K562 (cell line): Measurements from ENCODE around the gene BFSP1. TPM values are rescaled to one million over a fixed set of nuclear protein-coding genes. Genes with fewer than 3 reads are reported as not detected.

Experiments used
- ATAC-seq: fragments of 200-7000 bp; cut with Tn5 transposase; 3 replicates; pipeline ENCODE4 v1.9.1; 2020; ENCODE audit warnings: moderate library complexity
- BruUV-seq: library from RNA; stranded (reverse); fragments of 400-500 nt; replicated peaks from 2 replicates; lab custom pipeline; 2021; lab: Mats Ljungman, UMichigan
- CTCF ChIA-PET: fragments of 300-600 bp; formaldehyde crosslinking; extraction: SDS; loops from one replicate; lab custom pipeline; 2021; ENCODE audit warnings: low intra/inter-chr PET ratio; lab: Yijun Ruan, JAX
- POLR2A ChIA-PET: fragments of 300-600, 350-650 bp; sonication (Branson Sonifier 250); formaldehyde crosslinking; extraction: SDS; loops from one replicate; lab custom pipeline; 2021; ENCODE audit warnings: antibody characterized with exemption, inconsistent platforms; lab: Yijun Ruan, JAX
- DNase-seq, 4 experiments: peaks; one replicate each; pipeline versions ENCODE4 v3.0.0 to v3.0.0-alpha.2; 2011 to 2018; ENCODE audit warnings: low spot score in 3 of 4, mixed read lengths in 3 of 4; ENCODE audit errors: extremely low read depth in 1 of 4
- FAIRE-seq: peaks from 2 replicates; lab custom pipeline; 2011; peaks lifted over from hg19 to GRCh38; lab: Jason Lieb, UNC
- H2AFZ ChIP-seq: 2 replicates; pipeline ENCODE4 v1.6.0; 2011; ENCODE audit warnings: low read depth, low read length, control low read depth, inconsistent platforms
- H3K27ac ChIP-seq: fragments of 200-600 bp; 3 replicates; pipeline ENCODE4 v1.8.0; 2011; ENCODE audit warnings: low read depth, mild to moderate bottlenecking, control low read depth, inconsistent platforms, low read length, moderate library complexity, mixed read lengths; ENCODE audit errors: extremely low read depth
- H3K27me3 ChIP-seq, 2 experiments: fragments of 300-600 bp in 1 of 2; 2 replicates in 1 of 2; 3 replicates in 1 of 2; pipeline versions ENCODE4 v1.6.0 to v1.8.0; 2011; ENCODE audit warnings: inconsistent platforms in 2 of 2, low read length in 2 of 2, mild to moderate bottlenecking in 1 of 2, mixed read lengths in 1 of 2, moderate library complexity in 1 of 2; ENCODE audit not compliant: control insufficient read depth in 2 of 2, insufficient read depth in 2 of 2
- H3K36me3 ChIP-seq: fragments of 300-600 bp; 3 replicates; pipeline ENCODE4 v1.8.0; 2011; ENCODE audit warnings: mild to moderate bottlenecking, low read length, inconsistent platforms; ENCODE audit not compliant: control insufficient read depth, insufficient read depth
- H3K4me1 ChIP-seq, 2 experiments: fragments of 200-600 bp in 1 of 2; replicated peaks in 1 of 2; 2 replicates in 1 of 2; 3 replicates in 1 of 2; pipeline versions ENCODE4 v1.5.1 to v1.8.0; 2011; ENCODE audit warnings: inconsistent platforms in 2 of 2, low read length in 2 of 2, mild to moderate bottlenecking in 1 of 2, mixed read lengths in 1 of 2, moderate library complexity in 1 of 2; ENCODE audit not compliant: control insufficient read depth in 2 of 2, insufficient read depth in 2 of 2
- H3K4me2 ChIP-seq: 2 replicates; pipeline ENCODE4 v1.6.1; 2011; ENCODE audit warnings: low read length, control low read depth, inconsistent platforms, mixed read lengths; ENCODE audit not compliant: insufficient read depth
- H3K4me3 ChIP-seq: fragments of 200-600 bp; sonication (generic), shearing (Covaris generic); 2 replicates; pipeline ENCODE4 v1.5.1; 2016; ENCODE audit warnings: control low read depth, inconsistent platforms
- H3K79me2 ChIP-seq: fragments of 200-600 bp; 3 replicates; pipeline ENCODE4 v1.8.0; 2011; ENCODE audit warnings: low read length, inconsistent platforms; ENCODE audit not compliant: control insufficient read depth, insufficient read depth
- H3K9ac ChIP-seq, 2 experiments: 2 replicates each; pipeline versions ENCODE4 v1.6.0 to v1.6.1; 2011; ENCODE audit warnings: low read depth in 2 of 2, low read length in 2 of 2, control low read depth in 1 of 2, inconsistent platforms in 1 of 2, mild to moderate bottlenecking in 1 of 2, mixed read lengths in 1 of 2; ENCODE audit not compliant: insufficient read depth in 1 of 2
- H3K9me1 ChIP-seq: one replicate; pipeline ENCODE4 v1.6.0; 2011; ENCODE audit warnings: inconsistent platforms, mild to moderate bottlenecking, low read length, moderate library complexity; ENCODE audit not compliant: control insufficient read depth, insufficient read depth
- H3K9me3 ChIP-seq: replicated peaks from 2 replicates; pipeline ENCODE4 v1.5.1; 2011; ENCODE audit warnings: low read depth, low read length, inconsistent platforms; ENCODE audit not compliant: control insufficient read depth, insufficient read depth
- H4K20me1 ChIP-seq: replicated peaks from 2 replicates; pipeline ENCODE4 v1.6.1; 2011; ENCODE audit warnings: low read length, inconsistent platforms, mixed read lengths; ENCODE audit not compliant: control insufficient read depth, insufficient read depth
- ATF6 ChIP-seq: sonication (generic); formaldehyde crosslinking; IDR thresholded peaks from 2 replicates; pipeline ENCODE4 v1.4.0; 2020; ENCODE audit warnings: mild to moderate bottlenecking, missing genetic modification reagents
- BRD9 ChIP-seq: fragments of 450-650 bp; IDR thresholded peaks from 2 replicates; pipeline ENCODE4 v1.6.1; 2018; ENCODE audit warnings: low read depth; ENCODE audit not compliant: partially characterized antibody
- FOXM1 ChIP-seq, 2 experiments: fragments of 450-650 bp in 1 of 2; sonication (generic) in 1 of 2; formaldehyde crosslinking in 1 of 2; IDR thresholded peaks; 2 replicates each; pipeline versions ENCODE4 v1.6.1 to v1.9.0; 2017 to 2022; ENCODE audit warnings: low read depth in 2 of 2, mild to moderate bottlenecking in 2 of 2, missing genetic modification reagents in 1 of 2, moderate library complexity in 1 of 2
- MLLT1 ChIP-seq, 2 experiments: fragments of 450-650 bp; IDR thresholded peaks; 2 replicates each; pipeline ENCODE4 v1.6.1; 2016
- NONO ChIP-seq, 2 experiments: fragments of 200-400 bp in 1 of 2; fragments of 450-650 bp in 1 of 2; formaldehyde crosslinking in 1 of 2; IDR thresholded peaks; 2 replicates each; pipeline ENCODE4 v1.6.1; 2017; ENCODE audit warnings: low read depth in 2 of 2, mild to moderate bottlenecking in 2 of 2, moderate library complexity in 2 of 2, low read length in 1 of 2
- RUNX1 ChIP-seq: sonication (generic); IDR thresholded peaks from 2 replicates; pipeline ENCODE4 v1.6.1; 2016; ENCODE audit warnings: antibody characterized with exemption, low read depth
- U2AF1 ChIP-seq: fragments of 200-400 bp; formaldehyde crosslinking; optimal IDR thresholded peaks from 2 replicates; pipeline ENCODE3; 2017; ENCODE audit warnings: mild to moderate bottlenecking, low read depth, low read length, moderate library complexity
- ZBTB40 ChIP-seq, 2 experiments: fragments of 450-650 bp in 1 of 2; sonication (generic) in 1 of 2; formaldehyde crosslinking in 1 of 2; IDR thresholded peaks; 2 replicates each; pipeline versions ENCODE4 v1.7.1 to v1.9.0; 2016 to 2022; ENCODE audit warnings: inconsistent platforms in 1 of 2, mild to moderate bottlenecking in 1 of 2, missing genetic modification reagents in 1 of 2
- ZNF507 ChIP-seq: conservative IDR thresholded peaks from 2 replicates; pipeline ENCODE4 v1.6.1; 2017; ENCODE audit warnings: missing genetic modification characterization, missing compliant biosample characterization
- WGBS: fragments of 100-300 bp; shearing (Covaris generic); methylation state at CpG from one replicate; pipeline ENCODE4 v1.1.6; 2016; ENCODE audit warnings: low coverage, mixed read lengths; ENCODE audit not compliant: insufficient coverage; ENCODE audit errors: missing lambda C conversion rate; 5-methylcytosine and 5-hydroxymethylcytosine counted together
- in situ Hi-C: fragments of 300-500 bp; cut with MboI; formaldehyde crosslinking; loops from 4 replicates; pipeline ENCODE4 v1.15.0; 2018; ENCODE audit warnings: inconsistent platforms, mixed read lengths
- intact Hi-C: fragments of 100-400 bp; cut with micrococcal nuclease; formaldehyde crosslinking; loops from 2 replicates; pipeline ENCODE4 v1.14.2; 2022
- polyA plus RNA-seq, 8 experiments: library from polyadenylated mRNA; depleted of rRNA in 4 of 8; stranded (reverse) in 5 of 8; unstranded in 3 of 8; fragments of >200 nt; fragmentation: Nextera tagmentation in 2 of 8; fragmentation: Illumina TruSeq in 1 of 8; extraction: Ambion mirVana in 2 of 8; extraction: Trizol in 1 of 8; gene quantifications; 2 replicates each; pipeline versions ENCODE4 v1.2.1 to v1.2.3, GENCODE V29; 2011 to 2014; ENCODE audit warnings: inconsistent platforms in 1 of 8, missing spikeins in 1 of 8
- total RNA-seq, 7 experiments: library from RNA; depleted of rRNA in 6 of 7; stranded (reverse); fragments of >200 nt in 6 of 7; fragmentation: Illumina TruSeq in 2 of 7; extraction: Trizol in 2 of 7; gene quantifications; 2 replicates each; pipeline versions ENCODE4 v1.2.1 to v1.2.3, GENCODE V29; 2011 to 2021; ENCODE audit warnings: low replicate concordance in 1 of 7

Gene BFSP1
- total and polyA plus RNA-seq, 9 of the 15 experiments (the other 6 are each of a cell fraction or from before 2014, with no cell fraction given) = 0.09 to 0.86 (median 0.40) TPM

GRCh38 chr20:17555106-17555505 lies 23.9 kb upstream of the BFSP1 start:
- ATAC-seq (no peak), DNase-seq (no peak), FAIRE-seq (no peak)
- no peak overlapping the region for H3K4me2 ChIP-seq
- intact Hi-C loops = no loop called here
- H3K4me3 ChIP-seq = no peak overlapping the region
- no peaks in the 10 kb centered on the region for H3K79me2 ChIP-seq
- CTCF ChIA-PET = no interaction called here
- no peak overlapping the region for H3K9ac ChIP-seq
- no TSS peak for BruUV-seq
- H3K36me3 ChIP-seq = no peaks in the 10 kb centered on the region
- no peak overlapping the region for H3K27ac ChIP-seq
- no peaks in the 10 kb centered on the region for H4K20me1 ChIP-seq
- H3K27me3 ChIP-seq = no peaks in the 10 kb centered on the region
- in situ Hi-C loops = no loop called here
- peaks cover 6 to 25% of the 10 kb centered on the region in 2 experiments; a peak in 3 of 5 replicates for H3K4me1 ChIP-seq
- H2AFZ ChIP-seq = no peak overlapping the region
- POLR2A ChIA-PET = no interaction called here
- no peaks in the 10 kb centered on the region for H3K9me1 ChIP-seq
- WGBS = 79% methylated on average over 2 of the region's 3 CpGs
- H3K9me3 ChIP-seq = no peaks in the 10 kb centered on the region
- TF ChIP-seq NONO (IDR thresholded peaks at IDR 0.05; ENCODE audit: low read depth in 2 of 2, low read length in 1 of 2) (no peak), RUNX1 (no peak), ZBTB40 (IDR thresholded peaks at IDR 0.05) (no peak), ZBTB40 (CRISPR knock-in tag; IDR thresholded peaks at IDR 0.05) (no peak), MLLT1 (IDR thresholded peaks at IDR 0.05) (no peak), FOXM1 (IDR thresholded peaks at IDR 0.05; ENCODE audit: low read depth) (no peak), FOXM1 (CRISPR knock-in tag; IDR thresholded peaks at IDR 0.05; ENCODE audit: low read depth) (no peak), ATF6 (CRISPR knock-in tag) (no peak), U2AF1 (no peak), BRD9 (no peak), ZNF507 (tag) (no peak)
